IPS DF 4.7 (cell line): ENCODE measurements around the gene DGKG.

ENCODE experiments used
- DNase-seq: peaks from one replicate; pipeline ENCODE4 v3.0.0-alpha.2; 2013; ENCODE audit warnings: low spot score; ENCODE audit errors: extremely low read depth

DGKG gene

DNA sequence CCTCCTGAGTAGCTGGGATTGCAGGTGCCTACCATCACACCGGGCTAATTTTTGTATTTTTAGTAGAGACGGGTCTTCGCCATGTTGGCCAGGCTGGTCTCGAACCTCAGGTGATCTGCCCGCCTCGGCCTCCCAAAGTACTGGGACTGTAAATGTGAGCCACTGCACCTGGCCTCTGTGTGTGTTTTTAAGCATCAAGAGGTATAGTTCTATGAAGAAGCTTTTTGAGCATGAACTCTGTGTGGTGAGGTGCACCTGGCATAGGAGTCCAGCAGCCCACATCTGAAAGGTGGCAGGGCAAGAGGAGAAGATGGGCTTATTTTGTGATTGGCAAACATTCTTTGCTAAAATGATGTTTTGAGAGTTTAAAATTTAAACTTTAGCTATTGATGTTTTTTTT lies 118.0 kb downstream of the DGKG start:
- DNase-seq, result no peak

- peak; percentile 76 for DNase-seq
These were observed 119.9 kb downstream of the DGKG start for GRCh38 chr3:186241910-186242821.

- DNase-seq, result peak; percentile 66
These were observed 122.7 kb downstream of the DGKG start for GRCh38 chr3:186239321-186239720.

- no peak for DNase-seq
These were observed 124.1 kb downstream of the DGKG start for GRCh38 chr3:186237915-186238314.

- DNase-seq, result no peak
These were observed 125.5 kb downstream of the DGKG start for GRCh38 chr3:186236357-186237020.

DNA sequence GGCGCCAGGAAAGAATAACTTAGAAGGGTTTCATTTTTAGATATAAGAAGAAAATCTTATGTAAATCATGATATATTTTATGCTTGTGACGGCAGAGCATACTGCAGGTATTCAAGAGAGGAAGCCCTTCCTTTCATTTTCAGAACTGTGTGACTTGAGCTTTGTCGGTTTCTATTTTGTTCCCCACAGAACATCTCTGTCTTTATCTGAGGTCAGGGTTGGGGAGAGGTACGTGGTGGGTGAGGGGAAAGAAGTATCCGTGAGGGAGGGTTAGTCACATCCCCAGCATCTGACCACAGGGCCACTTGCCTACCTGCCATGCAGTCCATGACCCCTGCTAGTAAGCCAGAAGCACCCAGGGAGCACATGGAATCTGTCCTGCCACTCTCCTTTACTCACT lies 126.5 kb downstream of the DGKG start:
- no peak for DNase-seq

- no peak for DNase-seq
These were observed 127.9 kb downstream of the DGKG start for GRCh38 chr3:186234152-186234551.

DNA sequence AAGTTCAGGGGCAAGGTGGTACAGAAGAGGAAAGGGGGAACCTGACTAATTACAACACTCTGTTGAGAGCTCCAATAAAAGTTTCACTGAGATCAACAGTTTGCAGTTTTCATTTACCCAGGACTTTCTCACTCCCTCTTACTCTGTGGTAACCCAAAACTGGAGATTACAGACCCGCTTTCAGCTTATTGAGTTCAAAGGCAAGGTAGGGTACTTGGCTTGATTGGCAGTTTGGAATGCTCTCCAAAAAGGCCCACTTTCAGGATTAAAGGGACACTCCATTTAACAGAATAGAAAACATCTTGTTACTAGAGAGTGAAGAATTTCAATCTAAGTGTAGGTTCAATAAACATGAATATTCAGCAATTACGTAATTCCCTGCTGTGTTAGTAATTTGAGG lies 135.6 kb downstream of the DGKG start:
- DNase-seq, result no peak

- no peak for DNase-seq
These were observed 136.4 kb downstream of the DGKG start for GRCh38 chr3:186225603-186226002.

GRCh38 chr3:186224041-186224610 lies 137.9 kb downstream of the DGKG start:
- DNase-seq, result no peak

DNA sequence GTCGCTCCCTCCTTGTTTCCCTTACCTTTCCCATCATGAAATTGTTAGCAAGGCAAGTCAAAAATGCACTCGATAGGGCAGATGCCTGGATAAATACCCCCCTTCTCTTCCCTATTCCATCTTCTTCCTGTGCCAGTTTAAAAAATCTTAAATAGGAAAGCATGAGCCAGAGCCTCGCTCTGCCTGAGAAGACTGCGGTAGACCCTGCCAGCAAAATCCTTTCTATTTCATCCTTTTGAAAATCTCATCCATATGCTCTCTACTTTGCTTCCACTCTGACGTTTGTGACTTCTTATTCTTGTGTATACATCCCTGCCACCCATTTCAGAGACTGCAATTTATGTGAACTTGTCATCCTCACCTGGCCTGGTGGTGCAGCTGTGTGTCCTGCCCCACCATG lies 138.6 kb downstream of the DGKG start:
- DNase-seq, result no peak

GRCh38 chr3:186221760-186222378 lies 140.2 kb downstream of the DGKG start:
- DNase-seq, result no peak

GRCh38 chr3:186220911-186221645 lies 141.0 kb downstream of the DGKG start:
- no peak for DNase-seq

DNA sequence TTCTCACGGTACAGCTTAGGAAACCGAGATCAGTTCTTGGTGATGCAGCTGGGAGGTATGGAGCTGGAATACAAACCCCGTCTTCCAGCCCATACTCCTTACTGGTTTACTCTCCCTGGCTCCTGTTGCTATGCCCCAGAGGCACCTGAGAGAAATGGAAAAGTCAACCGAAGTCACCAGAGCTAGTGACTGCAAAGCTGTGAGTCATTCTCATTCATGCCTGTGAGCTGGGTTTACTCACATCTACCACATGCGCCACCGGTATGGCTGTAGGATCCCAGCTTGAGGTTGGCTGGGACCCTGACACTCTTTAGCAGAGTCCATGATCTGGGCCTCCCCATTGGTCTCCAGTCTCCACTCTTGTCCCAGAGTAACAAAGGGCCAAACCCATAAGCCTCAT lies 141.7 kb downstream of the DGKG start:
- DNase-seq, result no peak

GRCh38 chr3:186219211-186219638 lies 142.8 kb downstream of the DGKG start:
- DNase-seq, result no peak

GRCh38 chr3:186218421-186218820 lies 143.6 kb downstream of the DGKG start:
- no peak for DNase-seq

DNA sequence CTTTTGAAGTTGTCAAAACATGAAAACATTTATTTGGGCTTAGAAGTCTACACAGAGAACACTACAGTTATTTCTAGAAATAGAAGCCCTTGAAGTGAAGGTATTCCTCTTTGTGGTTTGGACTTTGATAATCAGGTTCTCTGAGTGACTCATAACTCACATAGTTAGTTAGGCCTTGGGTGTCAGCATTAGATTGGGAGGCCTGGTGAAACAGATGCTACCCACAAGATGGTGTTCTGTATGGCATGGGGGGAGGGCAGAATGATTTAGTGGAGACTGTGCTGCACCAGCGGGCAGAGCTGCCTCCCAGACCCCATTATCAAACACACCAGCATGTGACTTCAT lies 144.2 kb downstream of the DGKG start:
- no peak for DNase-seq

DNA sequence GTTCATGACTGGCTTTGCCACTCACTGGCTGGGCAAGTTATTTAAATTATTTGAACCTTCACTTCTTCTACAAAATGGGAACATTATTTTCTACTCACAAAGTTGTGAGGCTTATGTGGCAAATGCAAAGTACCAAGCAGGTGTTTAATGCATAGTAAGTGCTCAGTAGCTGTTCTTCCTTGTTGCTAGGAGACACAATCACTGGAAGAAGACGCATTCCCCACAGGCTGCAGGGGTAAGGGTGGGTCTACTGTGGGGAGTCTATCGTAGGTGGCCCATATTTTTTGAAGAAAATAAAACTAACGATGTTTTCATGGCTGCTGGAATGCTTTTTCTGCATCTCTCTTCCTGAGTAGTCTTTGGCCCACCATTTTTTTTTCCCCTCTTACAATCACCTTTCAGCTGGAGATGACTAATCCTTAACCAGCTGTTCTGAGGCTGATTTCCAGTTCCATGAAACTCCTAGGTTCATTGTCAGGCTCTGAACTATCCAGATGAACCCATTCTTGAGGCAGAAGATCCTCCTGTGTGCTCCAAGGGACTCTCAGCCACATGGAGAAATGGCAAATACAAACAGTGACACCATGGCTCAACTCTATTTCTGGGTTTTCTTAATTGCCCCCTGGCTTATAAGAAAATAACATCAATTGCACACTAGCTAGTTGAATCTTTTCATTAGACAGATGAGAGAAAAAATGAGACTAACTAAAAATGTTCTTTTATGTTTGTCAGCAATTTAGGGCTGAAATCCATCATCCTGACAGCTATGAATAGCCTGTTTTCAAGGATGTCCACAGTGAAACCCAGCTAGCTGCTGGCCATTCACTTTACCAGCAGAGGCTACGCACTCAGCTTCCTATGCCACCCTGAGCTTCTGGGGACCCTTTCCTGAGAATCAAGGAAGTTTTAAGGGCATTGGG lies 144.9 kb downstream of the DGKG start:
- no peak for DNase-seq

DNA sequence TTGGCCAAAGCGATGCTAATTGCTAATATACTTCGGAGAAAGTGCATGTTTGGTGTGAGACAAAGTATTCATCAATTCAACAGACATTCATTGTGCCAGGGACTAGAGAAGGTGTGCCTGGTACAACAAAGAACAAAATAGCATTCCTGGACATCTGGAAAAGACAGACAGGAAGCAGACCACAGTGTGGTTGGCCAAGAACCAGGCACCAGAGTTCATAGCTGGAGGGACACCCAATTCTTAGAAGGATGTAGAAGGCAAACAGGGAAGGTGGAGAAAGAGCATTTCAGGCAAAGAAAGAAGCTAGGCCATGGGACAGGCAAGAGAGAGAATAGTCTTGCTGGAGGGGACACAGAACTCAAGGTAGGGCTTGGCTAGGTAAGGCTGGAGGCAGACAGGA lies 147.4 kb downstream of the DGKG start:
- DNase-seq, result no peak

- DNase-seq, result no peak
These were observed 148.1 kb downstream of the DGKG start for GRCh38 chr3:186213946-186214345.
